NCI-H146 (cell line): ENCODE results near the gene ST6GALNAC5.

Experiments used
- DNase-seq: peaks from one replicate; lab custom pipeline; 2025; lab: John Stamatoyannopoulos, UW

Gene ST6GALNAC5

GRCh38 chr1:77014073-77014788, 147.0 kb downstream of the ST6GALNAC5 start:
- DNase-seq = no peak

DNA sequence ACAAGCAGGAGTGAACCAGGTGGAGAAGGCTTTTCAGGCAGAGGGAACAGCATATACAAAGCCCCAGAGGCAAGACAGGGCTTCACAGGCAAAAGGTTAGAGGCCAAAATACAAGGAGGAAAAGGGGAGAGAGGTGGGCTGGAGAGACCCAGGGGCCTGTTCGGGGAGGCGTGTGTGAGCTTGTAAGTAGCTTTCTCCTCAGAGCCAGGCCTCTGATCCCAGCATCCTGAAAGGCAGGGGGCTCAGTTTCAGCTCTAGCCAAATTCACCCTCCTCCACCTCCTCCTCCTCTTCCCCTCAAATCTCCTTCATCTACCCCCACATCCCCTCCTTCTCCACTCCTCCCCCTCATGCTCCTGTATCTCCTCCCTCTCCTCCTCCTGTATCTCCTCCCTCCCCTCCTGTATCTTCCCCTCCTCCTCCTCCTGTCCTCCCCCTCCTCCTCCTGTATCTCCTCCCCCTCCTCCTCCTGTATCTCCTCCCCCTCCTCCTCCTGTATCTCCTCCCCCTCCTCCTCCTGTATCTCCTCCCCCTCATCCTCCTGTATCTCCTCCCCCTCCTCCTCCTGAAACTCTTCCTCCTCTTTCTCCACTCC, 148.6 kb downstream of the ST6GALNAC5 start:
- no peak for DNase-seq

DNA sequence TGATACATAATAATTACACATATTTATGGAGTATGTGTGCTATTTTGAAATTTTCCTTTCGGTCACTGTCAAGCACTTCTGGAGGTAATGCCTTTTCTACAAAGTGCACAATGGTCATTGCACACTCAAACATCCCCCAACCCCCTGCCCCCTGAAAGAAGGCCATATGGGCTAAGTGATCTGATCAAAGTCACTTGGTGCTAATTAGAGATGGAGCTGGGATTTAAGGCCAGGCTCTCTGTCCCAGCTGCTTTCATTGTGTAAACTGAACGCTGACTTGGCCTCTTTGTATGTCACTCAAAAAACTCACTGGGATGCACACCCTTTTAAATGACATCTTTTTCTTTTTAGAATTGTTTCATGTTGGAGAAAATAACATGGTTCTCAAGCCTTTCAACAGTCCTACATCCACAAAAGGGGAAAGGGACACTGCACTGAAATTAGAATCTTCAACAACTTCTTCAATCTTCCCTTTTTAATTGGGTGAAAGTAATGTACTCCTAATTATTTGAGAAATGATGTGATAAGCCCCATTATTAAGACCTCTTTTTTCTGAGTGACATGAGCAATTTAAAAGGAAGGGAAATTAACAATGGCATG, 149.2 kb downstream of the ST6GALNAC5 start:
- no peak for DNase-seq

GRCh38 chr1:77018311-77018710, 151.0 kb downstream of the ST6GALNAC5 start:
- DNase-seq = no peak

DNA sequence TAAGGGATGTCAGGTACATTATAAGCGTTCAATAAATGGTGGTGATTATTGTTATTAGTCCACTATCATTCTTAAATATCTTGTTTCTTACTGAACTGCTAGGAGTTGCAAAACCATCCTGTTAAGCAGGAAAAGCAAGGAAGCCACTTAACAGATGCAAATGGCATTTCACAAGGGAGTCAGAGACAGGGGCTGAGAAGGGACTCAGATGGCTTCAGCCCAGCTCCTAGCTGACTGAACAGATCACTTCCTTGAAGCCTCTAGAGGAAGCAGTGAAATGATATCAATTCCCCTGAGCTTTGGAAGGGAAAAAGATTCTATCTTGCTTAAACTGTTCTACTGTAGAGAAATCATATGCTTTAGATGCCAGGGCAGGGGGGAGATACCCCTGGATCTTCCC, 151.5 kb downstream of the ST6GALNAC5 start:
- no peak for DNase-seq

- no peak for DNase-seq
These were observed 154.5 kb downstream of the ST6GALNAC5 start for GRCh38 chr1:77021732-77022131.

DNA sequence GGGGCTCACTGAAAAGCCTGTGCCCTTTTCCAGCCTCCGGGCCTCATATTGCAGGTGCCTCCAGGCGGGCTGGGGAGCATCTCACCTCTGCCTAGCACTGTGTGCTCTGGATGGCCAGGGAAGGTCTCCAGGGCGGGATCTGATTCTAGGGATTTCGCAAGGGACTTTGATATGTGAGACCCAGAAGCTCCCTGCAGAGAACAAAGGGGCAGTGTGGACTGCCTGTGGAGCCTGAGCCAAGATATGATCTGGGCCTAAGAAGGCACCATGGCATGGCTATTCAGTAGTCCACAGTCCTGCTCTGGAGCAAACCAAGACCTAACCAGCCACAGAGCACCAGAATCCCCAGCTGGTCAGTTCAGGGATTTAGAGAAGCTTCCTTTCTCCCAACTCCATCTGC, 157.2 kb downstream of the ST6GALNAC5 start:
- DNase-seq = peak; percentile 19

DNA sequence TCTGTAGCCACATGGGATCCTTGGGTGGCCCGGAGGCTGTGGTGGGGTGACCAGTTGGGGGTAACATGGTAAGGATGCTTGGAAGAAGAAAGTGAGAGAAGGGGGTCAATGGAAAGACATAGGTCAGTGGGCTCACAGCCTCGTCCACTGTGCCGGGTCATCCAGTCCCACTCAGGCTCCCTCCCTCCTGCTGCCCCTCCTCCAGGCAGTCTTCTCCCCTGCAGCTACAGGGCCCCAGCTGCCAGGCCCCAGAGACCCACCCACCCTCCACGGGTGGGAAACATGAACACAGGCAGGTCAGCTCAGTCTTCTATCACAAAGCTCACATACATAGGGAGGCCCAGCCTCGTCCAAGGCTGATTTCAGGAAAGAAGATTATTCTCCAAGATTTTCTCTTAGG, 158.3 kb downstream of the ST6GALNAC5 start:
- no peak for DNase-seq

GRCh38 chr1:77026135-77026534, 158.9 kb downstream of the ST6GALNAC5 start:
- DNase-seq = no peak

DNA sequence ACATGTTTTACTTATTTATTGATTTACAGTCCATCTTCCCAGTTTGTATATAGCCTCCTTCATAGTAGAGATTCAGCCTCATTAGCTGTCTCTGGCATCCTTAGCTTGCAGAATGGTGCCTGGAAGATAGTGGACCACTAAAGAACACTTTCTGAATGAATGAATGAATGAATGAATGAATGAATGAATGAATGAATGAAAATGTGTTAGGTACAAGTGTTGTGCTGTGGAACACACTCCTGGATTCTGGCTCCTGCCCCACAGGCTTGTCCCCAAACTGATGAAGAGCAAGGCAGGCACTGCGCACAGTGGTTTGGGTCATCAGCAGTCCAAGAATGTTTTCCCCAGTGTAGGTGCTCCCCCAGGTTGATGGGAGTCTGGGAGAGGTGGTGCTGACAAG, 159.4 kb downstream of the ST6GALNAC5 start:
- DNase-seq = no peak

DNA sequence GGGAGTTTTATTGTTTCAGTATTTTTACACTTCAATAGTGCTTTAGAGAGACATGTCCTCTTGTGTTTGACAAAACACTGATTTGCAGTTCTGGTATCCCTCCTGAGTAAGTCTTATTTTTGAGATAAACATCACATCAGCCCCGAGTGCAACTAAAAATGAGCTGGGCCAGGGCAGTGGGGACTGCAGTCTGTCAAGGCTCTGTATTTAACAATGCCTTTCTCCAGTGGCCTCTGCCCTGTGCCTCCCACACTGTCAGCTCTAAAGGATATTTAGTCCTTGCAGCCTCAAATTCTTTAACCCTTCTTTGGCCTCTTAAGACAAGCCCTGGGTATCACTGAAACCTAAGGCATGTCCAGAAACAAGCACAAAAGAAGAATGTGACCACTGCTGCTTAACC, 160.6 kb downstream of the ST6GALNAC5 start:
- no peak for DNase-seq

GRCh38 chr1:77030401-77031105, 163.3 kb downstream of the ST6GALNAC5 start:
- no peak for DNase-seq

GRCh38 chr1:77031106-77031662, 163.9 kb downstream of the ST6GALNAC5 start:
- DNase-seq = peak; percentile 94

- no peak for DNase-seq
These were observed 169.3 kb downstream of the ST6GALNAC5 start for GRCh38 chr1:77036560-77036959.

DNA sequence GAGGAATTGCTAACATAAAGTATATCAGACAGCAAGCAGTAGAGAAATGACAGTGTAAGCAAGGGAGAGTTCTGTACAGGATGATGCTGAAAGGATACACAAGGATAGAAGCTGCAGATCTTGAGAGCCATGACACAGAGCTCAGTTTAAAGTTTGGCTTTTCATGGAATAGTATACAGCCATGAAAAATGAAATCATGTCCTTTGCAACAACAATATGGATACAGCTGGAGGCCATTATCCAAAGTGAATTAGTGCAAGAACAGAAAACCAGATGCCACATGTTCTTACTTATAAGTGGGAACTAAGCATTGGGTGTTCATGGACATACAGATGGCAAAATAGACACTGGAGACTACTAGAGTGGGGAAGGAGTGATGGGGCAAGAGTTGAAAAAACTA, 169.8 kb downstream of the ST6GALNAC5 start:
- DNase-seq = no peak

DNA sequence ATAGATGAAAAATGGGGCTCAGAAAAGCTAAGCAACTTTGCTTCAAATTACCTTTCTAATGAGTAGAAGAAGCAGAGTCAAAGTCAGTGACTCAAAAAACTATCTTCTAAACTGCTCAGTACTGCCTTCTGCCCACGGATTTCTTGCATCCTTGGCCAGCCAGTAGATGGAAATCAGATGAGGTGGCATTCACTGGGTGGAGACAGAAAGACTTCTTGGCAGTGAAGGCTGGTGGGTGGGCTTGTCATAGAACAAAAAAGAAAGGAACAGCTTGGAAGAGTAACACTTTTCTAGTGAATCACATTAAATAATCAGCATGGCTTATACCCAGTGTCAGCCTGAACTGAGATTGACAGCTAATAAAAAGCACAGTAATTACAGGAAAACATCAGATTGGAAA, 170.7 kb downstream of the ST6GALNAC5 start:
- no peak for DNase-seq

DNA sequence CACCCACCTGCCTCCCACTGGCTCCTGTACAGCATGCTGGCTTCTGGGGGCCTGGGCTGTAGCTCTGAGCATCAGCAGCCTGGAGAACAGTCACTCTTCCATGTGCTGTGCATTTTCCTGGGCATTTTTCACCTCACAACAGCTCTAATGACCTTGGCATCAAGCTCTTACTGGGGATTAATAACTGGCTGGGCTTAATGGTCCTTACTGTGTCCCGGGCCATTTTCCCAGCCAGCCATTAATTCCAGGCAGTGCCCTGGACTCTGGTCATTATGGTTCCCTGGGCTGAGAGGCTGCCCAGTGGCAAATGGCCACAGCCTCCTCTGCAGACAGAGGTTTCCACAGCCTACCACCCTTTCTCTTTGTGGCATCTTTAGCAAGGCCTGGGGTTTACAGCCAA, 171.8 kb downstream of the ST6GALNAC5 start:
- DNase-seq = no peak

- DNase-seq = no peak
These were observed 172.5 kb downstream of the ST6GALNAC5 start for GRCh38 chr1:77039739-77040138.

- DNase-seq = no peak
These were observed 173.5 kb downstream of the ST6GALNAC5 start for GRCh38 chr1:77040826-77041225.

GRCh38 chr1:77044133-77044849, 177.0 kb downstream of the ST6GALNAC5 start:
- DNase-seq = no peak

GRCh38 chr1:77047575-77047974, 180.3 kb downstream of the ST6GALNAC5 start:
- DNase-seq = no peak
